GM12878 (cell line): ENCODE results near the gene CAV2. TPM values are rescaled to one million over a fixed set of nuclear protein-coding genes. Genes with fewer than 3 reads are reported as not detected.

Experiments used
- ATF2 ChIP-seq: IDR thresholded peaks from 2 replicates; pipeline ENCODE4 v1.6.1; 2012; ENCODE audit warnings: low read length, inconsistent platforms
- BACH1 ChIP-seq: fragments of 450-650 bp; IDR thresholded peaks from 2 replicates; pipeline ENCODE4 v1.6.1; 2017; ENCODE audit warnings: mild to moderate bottlenecking, borderline replicate concordance
- CBFB ChIP-seq: IDR thresholded peaks from 2 replicates; pipeline ENCODE4 v1.6.1; 2016; ENCODE audit warnings: antibody characterized with exemption, low read depth
- GABPA ChIP-seq: IDR thresholded peaks from 2 replicates; pipeline ENCODE4 v1.6.1; 2014; ENCODE audit warnings: antibody characterized with exemption, low read depth, mild to moderate bottlenecking, inconsistent platforms
- HDAC6 ChIP-seq: fragments of 200-600 bp; sonication (generic); IDR thresholded peaks from one replicate; pipeline ENCODE4 v1.8.0; 2017; ENCODE audit warnings: antibody characterized with exemption; ENCODE audit not compliant: unreplicated experiment
- HDGF ChIP-seq: fragments of 450-650 bp; IDR thresholded peaks from 2 replicates; pipeline ENCODE4 v1.6.1; 2016; ENCODE audit warnings: antibody characterized with exemption
- KAT2A ChIP-seq: conservative IDR thresholded peaks from 2 replicates; pipeline ENCODE4 v1.6.1; 2011; ENCODE audit warnings: low read depth, low read length; ENCODE audit not compliant: control insufficient read depth
- KLF5 ChIP-seq: fragments of 450-650 bp; IDR thresholded peaks from 2 replicates; pipeline ENCODE4 v1.6.1; 2014; ENCODE audit warnings: mild to moderate bottlenecking; ENCODE audit not compliant: partially characterized antibody
- MTA2 ChIP-seq: fragments of 450-650 bp; IDR thresholded peaks from 2 replicates; pipeline ENCODE4 v1.6.1; 2016; ENCODE audit warnings: low read depth, mild to moderate bottlenecking, moderate library complexity
- MXI1 ChIP-seq: fragments of 150-350 bp; IDR thresholded peaks from 2 replicates; pipeline ENCODE4 v1.6.1; 2011; ENCODE audit warnings: low read depth, mild to moderate bottlenecking, inconsistent platforms, low read length, improper control_type of control experiment
- PKNOX1 ChIP-seq: fragments of 450-650 bp; IDR thresholded peaks from 2 replicates; pipeline ENCODE4 v1.6.1; 2016; ENCODE audit warnings: mild to moderate bottlenecking
- POLR2AphosphoS2 ChIP-seq: IDR thresholded peaks from 2 replicates; pipeline ENCODE4 v1.6.1; 2011; ENCODE audit warnings: low read depth, mild to moderate bottlenecking, low read length, improper control_type of control experiment, moderate library complexity
- PRDM15 ChIP-seq: fragments of 450-650 bp; formaldehyde crosslinking; IDR thresholded peaks from 2 replicates; pipeline ENCODE4 v1.4.0; 2020; ENCODE audit warnings: mild to moderate bottlenecking, moderate library complexity
- RCOR1 ChIP-seq: conservative IDR thresholded peaks from 2 replicates; pipeline ENCODE4 v1.6.1; 2012; ENCODE audit warnings: low read depth, low read length, improper control_type of control experiment
- SREBF1 ChIP-seq: IDR thresholded peaks from 2 replicates; pipeline ENCODE4 v1.6.1; 2012; ENCODE audit warnings: mild to moderate bottlenecking, low read length
- STAT3 ChIP-seq: IDR thresholded peaks from 2 replicates; pipeline ENCODE4 v1.6.1; 2011; ENCODE audit warnings: low read depth, low read length, improper control_type of control experiment
- SUZ12 ChIP-seq: fragments of 200-600 bp; sonication (generic); IDR thresholded peaks from one replicate; pipeline ENCODE4 v1.6.1; 2018; ENCODE audit warnings: antibody characterized with exemption, mild to moderate bottlenecking; ENCODE audit not compliant: unreplicated experiment
- TAF1 ChIP-seq: IDR thresholded peaks from 2 replicates; pipeline ENCODE4 v1.6.1; 2011; ENCODE audit warnings: mild to moderate bottlenecking, low read depth, low read length, borderline replicate concordance
- TCF12 ChIP-seq: IDR thresholded peaks from 2 replicates; pipeline ENCODE4 v1.6.1; 2011; ENCODE audit warnings: low read depth, mild to moderate bottlenecking, low read length
- ZNF217 ChIP-seq: fragments of 450-650 bp; IDR thresholded peaks from 2 replicates; pipeline ENCODE4 v1.6.1; 2017; ENCODE audit warnings: antibody characterized with exemption, mild to moderate bottlenecking
- ZNF274 ChIP-seq: IDR thresholded peaks from one replicate; pipeline ENCODE4 v1.8.0; 2011; ENCODE audit not compliant: insufficient read length, insufficient read depth
- polyA plus RNA-seq, 11 experiments: library from polyadenylated mRNA; depleted of rRNA in 4 of 11; unstranded in 6 of 11; stranded (reverse) in 5 of 11; fragments of >200 nt; fragmentation: Nextera tagmentation in 4 of 11; fragmentation: Illumina TruSeq in 1 of 11; extraction: Ambion mirVana in 4 of 11; extraction: Trizol in 1 of 11; gene quantifications; 1 replicate in 1 of 11; 2 replicates in 10 of 11; pipeline versions ENCODE4 v1.2.1 to v1.2.3, GENCODE V29; 2011 to 2016; ENCODE audit warnings: inconsistent platforms in 2 of 11, missing spikeins in 2 of 11, low read depth in 1 of 11
- total RNA-seq, 4 experiments: library from RNA; depleted of rRNA in 3 of 4; stranded (reverse); fragments of >200 nt in 3 of 4; fragmentation: Illumina TruSeq in 1 of 4; extraction: Trizol in 1 of 4; gene quantifications; 2 replicates each; pipeline versions ENCODE4 v1.2.1 to v1.2.3, GENCODE V29; 2013 to 2021

Gene CAV2
- total and polyA plus RNA-seq, 10 of the 15 experiments (the other 5 are each of a cell fraction or from before 2014, with no cell fraction given) = 0.77 to 11.4 (median 2.5) TPM

GRCh38 chr7:116511552-116512519, 12.3 kb downstream of the CAV2 start (continued):
- TF ChIP-seq SREBF1 (no peak), KAT2A (no peak), HDGF (no peak), TCF12 (no peak), HDAC6 (no peak), PRDM15 (CRISPR knock-in tag) (no peak), SUZ12 (no peak), ATF2 (peak; percentile 23; the same call in 1 of the 2 replicates), BACH1 (no peak), RCOR1 (0 out of 2 replicates have a peak, but pooled peaks have one; percentile 50), MTA2 (no peak; the same call in 1 of the 2 replicates), MXI1 (peak; percentile 97), ZNF217 (no peak), GABPA (no peak), STAT3 (no peak; the same call in 1 of the 2 replicates), ZNF274 (no peak), PKNOX1 (peak; percentile 36; the same call in 1 of the 2 replicates), KLF5 (no peak), TAF1 (peak; percentile 31; the same call in 1 of the 2 replicates), CBFB (no peak), POLR2AphosphoS2 (no peak)
